GM12878 (cell line): Measurements from ENCODE around the gene PLA2G5. TPM values are rescaled to one million over a fixed set of nuclear protein-coding genes. Genes with fewer than 3 reads are reported as not detected.

ENCODE experiments used
- ATAC-seq: fragments of 200-7000 bp; cut with Tn5 transposase; 3 replicates; pipeline ENCODE4 v1.9.1; 2020; ENCODE audit warnings: mild to moderate bottlenecking, moderate library complexity
- BruUV-seq: library from RNA; stranded (reverse); fragments of 400-500 nt; replicated peaks from 2 replicates; lab custom pipeline; 2021; lab: Mats Ljungman, UMichigan
- CTCF ChIA-PET: fragments of 300-600 bp; sonication (Branson Sonifier 250); formaldehyde crosslinking; extraction: SDS; loops from one replicate; lab custom pipeline; 2021; ENCODE audit warnings: inconsistent platforms; lab: Yijun Ruan, JAX
- POLR2A ChIA-PET: fragments of 350-600 bp; formaldehyde crosslinking; extraction: SDS; loops from one replicate; lab custom pipeline; 2021; ENCODE audit warnings: inconsistent platforms; lab: Charles Lee
- RAD21 ChIA-PET: fragments of 300-600 bp; sonication (Branson Sonifier 250); formaldehyde crosslinking; loops from one replicate; lab custom pipeline; 2023; ENCODE audit warnings: antibody characterized with exemption; ENCODE audit not compliant: unreplicated experiment; lab: Charles Lee
- SMC1A ChIA-PET: fragments of 300-600 bp; sonication (Branson Sonifier 250); formaldehyde crosslinking; loops from one replicate; lab custom pipeline; 2023; ENCODE audit not compliant: unreplicated experiment, uncharacterized antibody; lab: Charles Lee
- DNase-seq: peaks from one replicate; pipeline ENCODE4 v3.0.0-alpha.2; 2011; ENCODE audit warnings: low read depth, low spot score
- FAIRE-seq: peaks from 3 replicates; lab custom pipeline; 2011; peaks lifted over from hg19 to GRCh38; lab: Jason Lieb, UNC
- H2AFZ ChIP-seq: 2 replicates; pipeline ENCODE4 v1.6.0; 2011; ENCODE audit warnings: low read depth, low read length, control low read depth; ENCODE audit not compliant: control insufficient read depth
- H3K27ac ChIP-seq: 2 replicates; pipeline ENCODE4 v1.5.1; 2011; ENCODE audit warnings: control low read depth; ENCODE audit not compliant: control insufficient read depth, insufficient read depth
- H3K27me3 ChIP-seq, 2 experiments: replicated peaks in 1 of 2; 2 replicates each; pipeline versions ENCODE4 v1.6.0 to v1.6.1; 2011; ENCODE audit warnings: low read length in 1 of 2; ENCODE audit not compliant: control insufficient read depth in 2 of 2, insufficient read depth in 2 of 2
- H3K36me3 ChIP-seq, 2 experiments: 2 replicates each; pipeline ENCODE4 v1.5.1; 2011; ENCODE audit warnings: low read length in 1 of 2; ENCODE audit not compliant: control insufficient read depth in 2 of 2, insufficient read depth in 2 of 2
- H3K4me1 ChIP-seq: 2 replicates; pipeline ENCODE4 v1.6.1; 2011; ENCODE audit warnings: mild to moderate bottlenecking, low read length, moderate library complexity, mixed read lengths; ENCODE audit not compliant: control insufficient read depth, insufficient read depth
- H3K4me2 ChIP-seq: 2 replicates; pipeline ENCODE4 v1.6.0; 2011; ENCODE audit warnings: control low read depth; ENCODE audit not compliant: control insufficient read depth, insufficient read depth
- H3K4me3 ChIP-seq: fragments of 200-600 bp; sonication (generic); 2 replicates; pipeline ENCODE4 v1.5.1; 2016
- H3K79me2 ChIP-seq: 2 replicates; pipeline ENCODE4 v1.6.0; 2011; ENCODE audit warnings: low read length; ENCODE audit not compliant: control insufficient read depth, insufficient read depth
- H3K9ac ChIP-seq: 2 replicates; pipeline ENCODE4 v1.8.0; 2011; ENCODE audit warnings: low read length, control low read depth, mixed read lengths; ENCODE audit not compliant: control insufficient read depth, insufficient read depth
- H3K9me3 ChIP-seq: replicated peaks from 3 replicates; pipeline ENCODE4 v1.5.1; 2011; ENCODE audit warnings: mild to moderate bottlenecking, low read length; ENCODE audit not compliant: control insufficient read depth, insufficient read depth
- H4K20me1 ChIP-seq: 2 replicates; pipeline ENCODE4 v1.6.0; 2011; ENCODE audit not compliant: control insufficient read depth, insufficient read depth
- ETV6 ChIP-seq, 2 experiments: fragments of 450-650 bp in 1 of 2; IDR thresholded peaks in 1 of 2; conservative IDR thresholded peaks in 1 of 2; 2 replicates each; pipeline ENCODE4 v1.6.1; 2014; ENCODE audit warnings: antibody characterized with exemption in 1 of 2, borderline replicate concordance in 1 of 2, low read depth in 1 of 2, mild to moderate bottlenecking in 1 of 2, moderate library complexity in 1 of 2
- GABPA ChIP-seq: IDR thresholded peaks from 2 replicates; pipeline ENCODE4 v1.6.1; 2014; ENCODE audit warnings: antibody characterized with exemption, low read depth, mild to moderate bottlenecking, inconsistent platforms
- HDAC2 ChIP-seq: fragments of 200-600 bp; sonication (generic); IDR thresholded peaks from 2 replicates; pipeline ENCODE4 v1.6.1; 2017
- POLR2AphosphoS5 ChIP-seq: IDR thresholded peaks from 2 replicates; pipeline ENCODE4 v1.6.1; 2011; ENCODE audit warnings: mild to moderate bottlenecking, low read length, inconsistent platforms
- SMC3 ChIP-seq: IDR thresholded peaks from 2 replicates; pipeline ENCODE4 v1.6.1; 2011; ENCODE audit warnings: low read length, improper control_type of control experiment, borderline replicate concordance
- SREBF1 ChIP-seq: IDR thresholded peaks from 2 replicates; pipeline ENCODE4 v1.6.1; 2012; ENCODE audit warnings: mild to moderate bottlenecking, low read length
- STAT3 ChIP-seq: IDR thresholded peaks from 2 replicates; pipeline ENCODE4 v1.6.1; 2011; ENCODE audit warnings: low read depth, low read length, improper control_type of control experiment
- WGBS: methylation state at CpG from one replicate; pipeline ENCODE4 v1.1.6; 2016; ENCODE audit warnings: low lambda C conversion rate; ENCODE audit not compliant: insufficient replicate concordance, insufficient coverage; ENCODE audit errors: missing lambda C conversion rate; 5-methylcytosine and 5-hydroxymethylcytosine counted together
- in situ Hi-C: fragments of 300-500 bp; cut with MboI; formaldehyde crosslinking; loops from 9 replicates; pipeline ENCODE4 v1.14.3; 2018; ENCODE audit warnings: mixed read lengths
- intact Hi-C: fragments of 100-400 bp; cut with micrococcal nuclease; formaldehyde crosslinking; loops from one replicate; pipeline ENCODE4 v1.14.2; 2022; ENCODE audit not compliant: unreplicated experiment
- polyA plus RNA-seq, 11 experiments: library from polyadenylated mRNA; depleted of rRNA in 4 of 11; unstranded in 6 of 11; stranded (reverse) in 5 of 11; fragments of >200 nt; fragmentation: Nextera tagmentation in 4 of 11; fragmentation: Illumina TruSeq in 1 of 11; extraction: Ambion mirVana in 4 of 11; extraction: Trizol in 1 of 11; gene quantifications; 1 replicate in 1 of 11; 2 replicates in 10 of 11; pipeline versions ENCODE4 v1.2.1 to v1.2.3, GENCODE V29; 2011 to 2016; ENCODE audit warnings: inconsistent platforms in 2 of 11, missing spikeins in 2 of 11, low read depth in 1 of 11
- total RNA-seq, 4 experiments: library from RNA; depleted of rRNA in 3 of 4; stranded (reverse); fragments of >200 nt in 3 of 4; fragmentation: Illumina TruSeq in 1 of 4; extraction: Trizol in 1 of 4; gene quantifications; 2 replicates each; pipeline versions ENCODE4 v1.2.1 to v1.2.3, GENCODE V29; 2013 to 2021
- TF ChIP-seq, protein P1 (sequence below): fragments of 450-650 bp; IDR thresholded peaks from 2 replicates; pipeline ENCODE4 v1.6.1; 2016; ENCODE audit warnings: mild to moderate bottlenecking

PLA2G5 gene
- total and polyA plus RNA-seq, 10 of the 15 experiments (the other 5 are each of a cell fraction or from before 2014, with no cell fraction given) = 0.10 to 0.19 (median 0.17) TPM; not detected in 7

GRCh38 chr1:20141466-20141865 lies 71.5 kb downstream of the PLA2G5 start:
- ChIA-PET SMC1A (no interaction called here), CTCF (no interaction called here), RAD21 (no interaction called here), POLR2A (no interaction called here)
- no peak overlapping the region for H3K9ac ChIP-seq
- no peaks in the 10 kb centered on the region for H4K20me1 ChIP-seq
- H2AFZ ChIP-seq = no peak overlapping the region
- no peaks in the 10 kb centered on the region for H3K79me2 ChIP-seq
- H3K9me3 ChIP-seq = no peaks in the 10 kb centered on the region
- in situ Hi-C loops (no loop called here), intact Hi-C loops (no loop called here)
- BruUV-seq = no TSS peak
- no peak overlapping the region for H3K4me2 ChIP-seq
- WGBS = 39% methylated on average over 7 of the region's 7 CpGs
- H3K27ac ChIP-seq = no peak overlapping the region
- H3K27me3 ChIP-seq = no peaks in the 10 kb centered on the region
- H3K4me1 ChIP-seq = no peaks in the 10 kb centered on the region
- FAIRE-seq (no peak), DNase-seq (no peak), ATAC-seq (no peak)
- no peaks in the 10 kb centered on the region for H3K36me3 ChIP-seq
- TF ChIP-seq SREBF1 (no peak), SMC3 (no peak), HDAC2 (no peak), ETV6 (conservative IDR thresholded peaks at IDR 0.05 in 1 of 2, IDR thresholded peaks at IDR 0.05 in 1 of 2; ENCODE audit: borderline replicate concordance in 1 of 2, low read depth in 1 of 2) (no peak), STAT3 (no peak), GABPA (no peak), POLR2AphosphoS5 (no peak)
- TF ChIP-seq, protein P1, sequence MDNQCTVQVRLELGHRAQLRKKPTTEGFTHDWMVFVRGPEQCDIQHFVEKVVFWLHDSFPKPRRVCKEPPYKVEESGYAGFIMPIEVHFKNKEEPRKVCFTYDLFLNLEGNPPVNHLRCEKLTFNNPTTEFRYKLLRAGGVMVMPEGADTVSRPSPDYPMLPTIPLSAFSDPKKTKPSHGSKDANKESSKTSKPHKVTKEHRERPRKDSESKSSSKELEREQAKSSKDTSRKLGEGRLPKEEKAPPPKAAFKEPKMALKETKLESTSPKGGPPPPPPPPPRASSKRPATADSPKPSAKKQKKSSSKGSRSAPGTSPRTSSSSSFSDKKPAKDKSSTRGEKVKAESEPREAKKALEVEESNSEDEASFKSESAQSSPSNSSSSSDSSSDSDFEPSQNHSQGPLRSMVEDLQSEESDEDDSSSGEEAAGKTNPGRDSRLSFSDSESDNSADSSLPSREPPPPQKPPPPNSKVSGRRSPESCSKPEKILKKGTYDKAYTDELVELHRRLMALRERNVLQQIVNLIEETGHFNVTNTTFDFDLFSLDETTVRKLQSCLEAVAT = no peak
- no peak overlapping the region for H3K4me3 ChIP-seq

Other genes with a start within 250 kb of the PLA2G5 start
Only the 7 nearest of the 8 such genes appear.
- gene OTUD3, start 187.8 kb upstream of the PLA2G5 start, total RNA-seq (2014; rRNA removed) = 4.3 and 6.3 TPM in 2 replicates
- 8.0 TPM in 2 replicates for gene OTUD3, start 187.8 kb upstream of the PLA2G5 start, total RNA-seq (2014; rRNA removed; fragmentation: Illumina TruSeq; extraction: Trizol)
- 5.1 and 8.4 TPM in 2 replicates for gene OTUD3, start 187.8 kb upstream of the PLA2G5 start, total RNA-seq (2021)
- 8.9 and 10.9 TPM in 2 replicates for gene OTUD3, start 187.8 kb upstream of the PLA2G5 start, polyA plus RNA-seq (2011; rRNA removed)
- 5.3 and 6.7 TPM in 2 replicates for gene OTUD3, start 187.8 kb upstream of the PLA2G5 start, polyA plus RNA-seq (2014; fragmentation: Illumina TruSeq; extraction: Trizol)
- under 1 TPM; 0.77 to 1.00 TPM for gene OTUD3, start 187.8 kb upstream of the PLA2G5 start, polyA plus RNA-seq (2014; fragmentation: Nextera tagmentation; extraction: Ambion mirVana)
- gene OTUD3, start 187.8 kb upstream of the PLA2G5 start, polyA plus RNA-seq (2014; rRNA removed) = 5.3 and 7.4 TPM in 2 replicates
- 1 to 10 TPM; 1.8 to 1.9 TPM for gene OTUD3, start 187.8 kb upstream of the PLA2G5 start, polyA plus RNA-seq (2016; fragmentation: Nextera tagmentation; extraction: Ambion mirVana)
- not detected in 2 replicates for gene PLA2G2E, start 146.6 kb upstream of the PLA2G5 start, total RNA-seq (2014; rRNA removed)
- gene PLA2G2E, start 146.6 kb upstream of the PLA2G5 start, total RNA-seq (2014; rRNA removed; fragmentation: Illumina TruSeq; extraction: Trizol) = not detected in 2 replicates
- gene PLA2G2E, start 146.6 kb upstream of the PLA2G5 start, total RNA-seq (2021) = not detected in 2 replicates
- not detected in 2 replicates for gene PLA2G2E, start 146.6 kb upstream of the PLA2G5 start, polyA plus RNA-seq (2011; rRNA removed)
- not detected in 2 replicates for gene PLA2G2E, start 146.6 kb upstream of the PLA2G5 start, polyA plus RNA-seq (2014; fragmentation: Illumina TruSeq; extraction: Trizol)
- gene PLA2G2E, start 146.6 kb upstream of the PLA2G5 start, polyA plus RNA-seq (2014; fragmentation: Nextera tagmentation; extraction: Ambion mirVana) = not detected
- gene PLA2G2E, start 146.6 kb upstream of the PLA2G5 start, polyA plus RNA-seq (2014; rRNA removed) = not detected in 2 replicates
- gene PLA2G2E, start 146.6 kb upstream of the PLA2G5 start, polyA plus RNA-seq (2016; fragmentation: Nextera tagmentation; extraction: Ambion mirVana) = not detected
- gene PLA2G2A, start 90.6 kb upstream of the PLA2G5 start, total RNA-seq (2014; rRNA removed) = not detected in 2 replicates
- gene PLA2G2A, start 90.6 kb upstream of the PLA2G5 start, total RNA-seq (2014; rRNA removed; fragmentation: Illumina TruSeq; extraction: Trizol) = not detected in 2 replicates
- gene PLA2G2A, start 90.6 kb upstream of the PLA2G5 start, total RNA-seq (2021) = 0.36 TPM in 1 of 2 replicates, not detected in the other
- gene PLA2G2A, start 90.6 kb upstream of the PLA2G5 start, polyA plus RNA-seq (2011; rRNA removed) = not detected in 2 replicates
- not detected in 2 replicates for gene PLA2G2A, start 90.6 kb upstream of the PLA2G5 start, polyA plus RNA-seq (2014; fragmentation: Illumina TruSeq; extraction: Trizol)
- gene PLA2G2A, start 90.6 kb upstream of the PLA2G5 start, polyA plus RNA-seq (2014; fragmentation: Nextera tagmentation; extraction: Ambion mirVana) = not detected
- not detected in 2 replicates for gene PLA2G2A, start 90.6 kb upstream of the PLA2G5 start, polyA plus RNA-seq (2014; rRNA removed)
- not detected for gene PLA2G2A, start 90.6 kb upstream of the PLA2G5 start, polyA plus RNA-seq (2016; fragmentation: Nextera tagmentation; extraction: Ambion mirVana)
- gene PLA2G2D, start 49.3 kb downstream of the PLA2G5 start, total RNA-seq (2014; rRNA removed) = 0.06 and 0.11 TPM in 2 replicates
- 0.14 and 0.22 TPM in 2 replicates for gene PLA2G2D, start 49.3 kb downstream of the PLA2G5 start, total RNA-seq (2014; rRNA removed; fragmentation: Illumina TruSeq; extraction: Trizol)
- gene PLA2G2D, start 49.3 kb downstream of the PLA2G5 start, total RNA-seq (2021) = 0.13 and 0.27 TPM in 2 replicates
- 0.13 and 0.19 TPM in 2 replicates for gene PLA2G2D, start 49.3 kb downstream of the PLA2G5 start, polyA plus RNA-seq (2011; rRNA removed)
- 0.34 TPM in 1 of 2 replicates, not detected in the other for gene PLA2G2D, start 49.3 kb downstream of the PLA2G5 start, polyA plus RNA-seq (2014; fragmentation: Illumina TruSeq; extraction: Trizol)
- under 1 TPM; 0.06 to 0.07 TPM for gene PLA2G2D, start 49.3 kb downstream of the PLA2G5 start, polyA plus RNA-seq (2014; fragmentation: Nextera tagmentation; extraction: Ambion mirVana)
- 0.38 TPM in 2 replicates for gene PLA2G2D, start 49.3 kb downstream of the PLA2G5 start, polyA plus RNA-seq (2014; rRNA removed)
- not detected for gene PLA2G2D, start 49.3 kb downstream of the PLA2G5 start, polyA plus RNA-seq (2016; fragmentation: Nextera tagmentation; extraction: Ambion mirVana)
- not detected in 2 replicates for gene PLA2G2F, start 69.1 kb downstream of the PLA2G5 start, total RNA-seq (2014; rRNA removed)
- gene PLA2G2F, start 69.1 kb downstream of the PLA2G5 start, total RNA-seq (2014; rRNA removed; fragmentation: Illumina TruSeq; extraction: Trizol) = not detected in 2 replicates
- gene PLA2G2F, start 69.1 kb downstream of the PLA2G5 start, total RNA-seq (2021) = not detected in 2 replicates
- gene PLA2G2F, start 69.1 kb downstream of the PLA2G5 start, polyA plus RNA-seq (2011; rRNA removed) = not detected in 2 replicates
- gene PLA2G2F, start 69.1 kb downstream of the PLA2G5 start, polyA plus RNA-seq (2014; fragmentation: Illumina TruSeq; extraction: Trizol) = 0.03 TPM in 1 of 2 replicates, not detected in the other
- not detected for gene PLA2G2F, start 69.1 kb downstream of the PLA2G5 start, polyA plus RNA-seq (2014; fragmentation: Nextera tagmentation; extraction: Ambion mirVana)
- 0.09 TPM in 1 of 2 replicates, not detected in the other for gene PLA2G2F, start 69.1 kb downstream of the PLA2G5 start, polyA plus RNA-seq (2014; rRNA removed)
- not detected for gene PLA2G2F, start 69.1 kb downstream of the PLA2G5 start, polyA plus RNA-seq (2016; fragmentation: Nextera tagmentation; extraction: Ambion mirVana)
- not detected in 2 replicates for gene UBXN10, start 115.9 kb downstream of the PLA2G5 start, total RNA-seq (2014; rRNA removed)
- gene UBXN10, start 115.9 kb downstream of the PLA2G5 start, total RNA-seq (2014; rRNA removed; fragmentation: Illumina TruSeq; extraction: Trizol) = not detected in 2 replicates
- not detected in 2 replicates for gene UBXN10, start 115.9 kb downstream of the PLA2G5 start, total RNA-seq (2021)
- 0.12 and 0.15 TPM in 2 replicates for gene UBXN10, start 115.9 kb downstream of the PLA2G5 start, polyA plus RNA-seq (2011; rRNA removed)
- 0.03 TPM in 1 of 2 replicates, not detected in the other for gene UBXN10, start 115.9 kb downstream of the PLA2G5 start, polyA plus RNA-seq (2014; fragmentation: Illumina TruSeq; extraction: Trizol)
- not detected for gene UBXN10, start 115.9 kb downstream of the PLA2G5 start, polyA plus RNA-seq (2014; fragmentation: Nextera tagmentation; extraction: Ambion mirVana)
- 0.06 TPM in 1 of 2 replicates, not detected in the other for gene UBXN10, start 115.9 kb downstream of the PLA2G5 start, polyA plus RNA-seq (2014; rRNA removed)
- not detected for gene UBXN10, start 115.9 kb downstream of the PLA2G5 start, polyA plus RNA-seq (2016; fragmentation: Nextera tagmentation; extraction: Ambion mirVana)
- not detected in 2 replicates for gene PLA2G2C, start 116.3 kb downstream of the PLA2G5 start, total RNA-seq (2014; rRNA removed)
- gene PLA2G2C, start 116.3 kb downstream of the PLA2G5 start, total RNA-seq (2014; rRNA removed; fragmentation: Illumina TruSeq; extraction: Trizol) = not detected in 2 replicates
- gene PLA2G2C, start 116.3 kb downstream of the PLA2G5 start, total RNA-seq (2021) = not detected in 2 replicates
- 0.05 and 0.06 TPM in 2 replicates for gene PLA2G2C, start 116.3 kb downstream of the PLA2G5 start, polyA plus RNA-seq (2011; rRNA removed)
- gene PLA2G2C, start 116.3 kb downstream of the PLA2G5 start, polyA plus RNA-seq (2014; fragmentation: Illumina TruSeq; extraction: Trizol) = not detected in 2 replicates
- gene PLA2G2C, start 116.3 kb downstream of the PLA2G5 start, polyA plus RNA-seq (2014; fragmentation: Nextera tagmentation; extraction: Ambion mirVana) = not detected
- not detected in 2 replicates for gene PLA2G2C, start 116.3 kb downstream of the PLA2G5 start, polyA plus RNA-seq (2014; rRNA removed)
- gene PLA2G2C, start 116.3 kb downstream of the PLA2G5 start, polyA plus RNA-seq (2016; fragmentation: Nextera tagmentation; extraction: Ambion mirVana) = not detected